Measurements from ENCODE around the gene PCDH9.

DNA sequence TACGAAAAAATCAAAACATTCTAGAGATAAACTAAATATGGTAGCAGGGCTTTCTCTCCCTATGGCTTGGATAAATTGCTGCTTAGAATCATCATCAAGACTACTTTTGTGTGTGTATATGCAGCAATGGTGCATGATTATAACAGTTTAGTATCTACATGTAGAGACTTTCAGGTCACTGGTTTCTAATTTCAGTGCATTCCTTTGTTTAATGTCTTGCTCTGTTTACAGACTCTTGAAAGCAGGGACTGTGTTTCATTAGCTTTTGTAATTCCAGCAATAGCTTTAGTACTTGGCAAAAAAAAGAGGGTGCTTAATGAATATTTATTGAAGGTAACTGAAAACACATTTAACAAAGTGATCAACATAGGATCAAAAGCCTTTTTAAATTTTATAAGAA lies 420.7 kb downstream of the PCDH9 start:
- TF ChIP-seq, protein P1, sequence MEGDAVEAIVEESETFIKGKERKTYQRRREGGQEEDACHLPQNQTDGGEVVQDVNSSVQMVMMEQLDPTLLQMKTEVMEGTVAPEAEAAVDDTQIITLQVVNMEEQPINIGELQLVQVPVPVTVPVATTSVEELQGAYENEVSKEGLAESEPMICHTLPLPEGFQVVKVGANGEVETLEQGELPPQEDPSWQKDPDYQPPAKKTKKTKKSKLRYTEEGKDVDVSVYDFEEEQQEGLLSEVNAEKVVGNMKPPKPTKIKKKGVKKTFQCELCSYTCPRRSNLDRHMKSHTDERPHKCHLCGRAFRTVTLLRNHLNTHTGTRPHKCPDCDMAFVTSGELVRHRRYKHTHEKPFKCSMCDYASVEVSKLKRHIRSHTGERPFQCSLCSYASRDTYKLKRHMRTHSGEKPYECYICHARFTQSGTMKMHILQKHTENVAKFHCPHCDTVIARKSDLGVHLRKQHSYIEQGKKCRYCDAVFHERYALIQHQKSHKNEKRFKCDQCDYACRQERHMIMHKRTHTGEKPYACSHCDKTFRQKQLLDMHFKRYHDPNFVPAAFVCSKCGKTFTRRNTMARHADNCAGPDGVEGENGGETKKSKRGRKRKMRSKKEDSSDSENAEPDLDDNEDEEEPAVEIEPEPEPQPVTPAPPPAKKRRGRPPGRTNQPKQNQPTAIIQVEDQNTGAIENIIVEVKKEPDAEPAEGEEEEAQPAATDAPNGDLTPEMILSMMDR (IDR thresholded peaks at IDR 0.05), result no peak
- no peak for TF ChIP-seq POLR2AphosphoS5 (IDR thresholded peaks at IDR 0.05; ENCODE audit: low read depth, low read length)
- TF ChIP-seq, protein P2, sequence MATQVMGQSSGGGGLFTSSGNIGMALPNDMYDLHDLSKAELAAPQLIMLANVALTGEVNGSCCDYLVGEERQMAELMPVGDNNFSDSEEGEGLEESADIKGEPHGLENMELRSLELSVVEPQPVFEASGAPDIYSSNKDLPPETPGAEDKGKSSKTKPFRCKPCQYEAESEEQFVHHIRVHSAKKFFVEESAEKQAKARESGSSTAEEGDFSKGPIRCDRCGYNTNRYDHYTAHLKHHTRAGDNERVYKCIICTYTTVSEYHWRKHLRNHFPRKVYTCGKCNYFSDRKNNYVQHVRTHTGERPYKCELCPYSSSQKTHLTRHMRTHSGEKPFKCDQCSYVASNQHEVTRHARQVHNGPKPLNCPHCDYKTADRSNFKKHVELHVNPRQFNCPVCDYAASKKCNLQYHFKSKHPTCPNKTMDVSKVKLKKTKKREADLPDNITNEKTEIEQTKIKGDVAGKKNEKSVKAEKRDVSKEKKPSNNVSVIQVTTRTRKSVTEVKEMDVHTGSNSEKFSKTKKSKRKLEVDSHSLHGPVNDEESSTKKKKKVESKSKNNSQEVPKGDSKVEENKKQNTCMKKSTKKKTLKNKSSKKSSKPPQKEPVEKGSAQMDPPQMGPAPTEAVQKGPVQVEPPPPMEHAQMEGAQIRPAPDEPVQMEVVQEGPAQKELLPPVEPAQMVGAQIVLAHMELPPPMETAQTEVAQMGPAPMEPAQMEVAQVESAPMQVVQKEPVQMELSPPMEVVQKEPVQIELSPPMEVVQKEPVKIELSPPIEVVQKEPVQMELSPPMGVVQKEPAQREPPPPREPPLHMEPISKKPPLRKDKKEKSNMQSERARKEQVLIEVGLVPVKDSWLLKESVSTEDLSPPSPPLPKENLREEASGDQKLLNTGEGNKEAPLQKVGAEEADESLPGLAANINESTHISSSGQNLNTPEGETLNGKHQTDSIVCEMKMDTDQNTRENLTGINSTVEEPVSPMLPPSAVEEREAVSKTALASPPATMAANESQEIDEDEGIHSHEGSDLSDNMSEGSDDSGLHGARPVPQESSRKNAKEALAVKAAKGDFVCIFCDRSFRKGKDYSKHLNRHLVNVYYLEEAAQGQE (IDR thresholded peaks at IDR 0.05; ENCODE audit: insufficient read depth in 1 of 2, low read depth in 2 of 2, low read length in 1 of 2), result no peak
- no peak for TF ChIP-seq TCF7L2 (IDR thresholded peaks at IDR 0.05; ENCODE audit: low read depth, low read length)
